HG02981 (cell line): ENCODE results near the gene SMPD3.
A peak's percentile ranks its signal among the peaks of the same experiment; 100 is the strongest.

Experiments used
- ATAC-seq: cut with Tn5 transposase; IDR thresholded peaks from one replicate; pipeline ENCODE4 v1.9.1; 2021; ENCODE audit warnings: mild to moderate bottlenecking, moderate library complexity; ENCODE audit not compliant: unreplicated experiment

SMPD3 gene

DNA sequence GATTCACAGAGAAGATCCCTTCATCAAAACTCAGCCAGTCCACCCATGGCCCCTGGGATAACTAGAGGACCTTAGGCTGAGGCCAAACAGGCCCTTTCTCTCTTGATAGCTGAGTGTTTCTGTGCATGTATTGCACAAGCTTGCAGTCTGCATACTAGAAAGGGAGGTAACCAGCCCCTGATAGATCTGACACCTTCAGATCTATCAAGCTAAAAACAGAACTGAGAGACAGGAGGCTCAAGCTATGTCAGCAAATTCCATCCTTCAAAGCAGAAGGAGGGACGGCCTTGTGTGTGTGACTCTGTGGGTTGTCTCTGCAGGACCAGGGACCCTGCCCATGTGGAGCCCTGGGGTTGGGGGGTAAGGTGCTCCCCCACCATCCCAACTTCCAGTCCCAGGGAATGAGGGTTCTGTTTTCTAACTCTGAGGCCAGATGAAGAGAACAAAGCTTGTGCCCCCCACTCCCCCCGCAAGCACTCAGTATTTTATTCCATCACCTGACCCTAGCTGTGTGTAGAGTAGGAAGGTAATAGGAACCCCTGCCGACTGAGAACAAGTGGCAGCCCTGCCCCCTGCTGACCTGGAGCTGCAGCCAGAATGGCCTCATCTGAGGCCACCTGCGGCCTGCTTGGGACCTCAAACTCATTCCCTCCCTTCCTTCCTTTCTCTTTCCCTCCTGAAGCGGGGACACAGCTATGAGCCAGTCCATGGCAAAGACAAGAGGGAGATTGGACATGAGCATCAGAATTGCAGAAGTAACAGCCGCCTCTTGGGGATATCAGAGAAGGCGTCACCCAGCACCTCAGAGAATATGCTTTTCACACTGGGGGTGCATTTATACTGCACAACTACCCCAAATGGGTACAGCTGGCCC lies 63.8 kb downstream of the SMPD3 start:
- no peak for ATAC-seq

DNA sequence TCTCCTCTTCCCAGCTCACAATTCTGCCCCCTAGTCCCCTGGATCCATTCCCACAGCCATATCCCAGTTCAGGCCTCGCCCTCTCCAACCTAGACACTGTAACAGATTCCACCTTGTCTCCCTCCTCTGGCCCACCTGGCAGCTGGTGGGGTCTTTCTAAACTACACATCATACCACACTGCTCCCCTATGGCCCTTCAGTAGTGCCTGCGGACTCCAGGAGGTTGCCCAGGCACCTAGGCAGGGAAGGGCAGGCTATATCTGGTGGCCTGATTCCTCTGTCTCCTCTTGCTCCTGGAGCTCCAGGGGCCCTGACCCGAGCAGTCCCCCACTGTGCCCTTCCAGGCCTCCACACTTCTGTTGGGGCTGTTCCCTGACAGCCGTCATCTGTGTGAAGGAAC lies 64.5 kb downstream of the SMPD3 start:
- ATAC-seq: no peak

DNA sequence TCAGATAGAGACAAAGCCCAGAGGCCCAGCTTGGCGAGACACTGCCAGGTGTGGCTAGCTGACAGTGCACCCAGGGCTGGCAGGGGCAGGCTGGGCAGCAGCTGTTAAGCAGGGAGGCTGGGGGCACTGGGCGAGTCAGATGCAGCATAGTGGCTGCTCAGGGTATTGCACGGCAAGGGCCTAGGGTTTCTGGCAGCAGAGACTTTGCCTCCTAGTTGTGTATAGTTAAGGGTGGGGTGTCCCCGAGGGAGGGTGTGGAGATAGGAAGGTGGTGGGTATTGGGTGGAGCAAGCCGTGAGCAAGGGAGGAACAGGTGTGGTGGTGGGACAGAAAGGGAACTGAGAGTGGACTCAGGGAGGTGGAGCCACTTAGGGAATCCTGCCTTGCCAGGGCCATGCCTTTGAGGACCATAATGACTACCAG lies 66.0 kb downstream of the SMPD3 start:
- peak; percentile 35 for ATAC-seq

DNA sequence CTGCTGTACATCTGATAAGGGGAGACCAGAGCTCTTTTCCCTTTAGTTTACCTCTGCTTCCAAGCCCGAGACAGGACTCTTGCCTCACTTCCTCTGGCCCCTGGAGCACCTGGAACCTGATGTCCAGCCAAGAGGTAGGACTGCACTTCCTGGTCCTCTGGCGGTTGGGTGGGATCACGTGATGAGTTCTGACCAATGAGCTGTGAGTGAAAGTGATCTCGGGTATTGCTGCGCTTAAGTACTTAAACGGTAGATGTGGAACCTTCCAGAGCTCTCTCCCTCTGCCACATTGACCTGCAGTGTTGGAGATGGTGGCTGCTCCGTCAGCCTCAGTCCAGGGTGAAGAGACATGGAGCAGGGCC lies 67.0 kb downstream of the SMPD3 start:
- ATAC-seq: no peak

DNA sequence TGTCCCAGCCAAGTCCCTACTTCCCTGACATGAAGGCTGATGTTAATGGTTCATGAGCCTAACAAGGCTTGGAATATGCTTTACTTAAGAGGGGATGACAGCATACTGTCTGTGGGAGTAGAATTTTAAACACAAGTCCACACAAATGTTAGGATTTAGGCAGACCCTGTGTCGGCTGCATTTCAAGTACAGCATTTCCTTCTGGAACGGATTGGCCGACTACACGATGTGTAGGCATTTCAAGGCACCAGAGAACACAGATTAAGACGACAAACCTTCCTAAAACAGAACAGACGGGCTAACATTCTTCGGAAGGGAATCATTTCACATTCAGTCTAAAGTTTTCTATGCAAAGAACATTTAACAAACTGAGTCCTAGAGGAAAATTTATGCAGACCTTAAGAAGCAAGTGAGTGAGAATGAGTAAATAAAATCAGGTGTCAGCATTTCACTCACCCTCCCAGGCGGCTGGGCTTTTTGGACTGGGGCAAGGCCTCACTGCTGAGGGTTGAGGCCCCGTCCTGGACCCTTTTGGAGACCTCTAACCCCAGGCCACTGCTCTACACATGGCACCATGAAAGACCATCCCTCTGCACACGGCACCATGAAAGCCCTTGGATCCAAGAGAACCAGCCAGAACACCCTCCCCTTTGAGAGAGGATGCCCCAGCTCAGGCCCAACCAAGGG lies 67.5 kb downstream of the SMPD3 start:
- ATAC-seq: no peak

DNA sequence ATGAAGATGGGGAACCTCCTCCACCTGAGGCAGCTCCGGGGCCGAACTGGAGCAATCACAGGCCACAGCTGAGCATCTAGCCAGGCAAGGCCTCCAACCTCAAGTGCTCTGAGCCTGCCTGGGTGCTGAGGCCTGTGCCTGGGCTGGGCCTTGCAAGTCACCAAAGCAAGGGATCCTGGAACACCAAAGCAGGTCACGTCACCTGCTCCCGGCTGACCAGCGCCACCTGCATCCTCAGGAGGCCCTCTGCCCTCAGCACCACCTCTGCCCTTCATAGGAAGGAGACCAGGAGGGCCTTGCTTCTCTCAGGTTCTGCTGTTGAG lies 68.0 kb downstream of the SMPD3 start:
- no peak for ATAC-seq

DNA sequence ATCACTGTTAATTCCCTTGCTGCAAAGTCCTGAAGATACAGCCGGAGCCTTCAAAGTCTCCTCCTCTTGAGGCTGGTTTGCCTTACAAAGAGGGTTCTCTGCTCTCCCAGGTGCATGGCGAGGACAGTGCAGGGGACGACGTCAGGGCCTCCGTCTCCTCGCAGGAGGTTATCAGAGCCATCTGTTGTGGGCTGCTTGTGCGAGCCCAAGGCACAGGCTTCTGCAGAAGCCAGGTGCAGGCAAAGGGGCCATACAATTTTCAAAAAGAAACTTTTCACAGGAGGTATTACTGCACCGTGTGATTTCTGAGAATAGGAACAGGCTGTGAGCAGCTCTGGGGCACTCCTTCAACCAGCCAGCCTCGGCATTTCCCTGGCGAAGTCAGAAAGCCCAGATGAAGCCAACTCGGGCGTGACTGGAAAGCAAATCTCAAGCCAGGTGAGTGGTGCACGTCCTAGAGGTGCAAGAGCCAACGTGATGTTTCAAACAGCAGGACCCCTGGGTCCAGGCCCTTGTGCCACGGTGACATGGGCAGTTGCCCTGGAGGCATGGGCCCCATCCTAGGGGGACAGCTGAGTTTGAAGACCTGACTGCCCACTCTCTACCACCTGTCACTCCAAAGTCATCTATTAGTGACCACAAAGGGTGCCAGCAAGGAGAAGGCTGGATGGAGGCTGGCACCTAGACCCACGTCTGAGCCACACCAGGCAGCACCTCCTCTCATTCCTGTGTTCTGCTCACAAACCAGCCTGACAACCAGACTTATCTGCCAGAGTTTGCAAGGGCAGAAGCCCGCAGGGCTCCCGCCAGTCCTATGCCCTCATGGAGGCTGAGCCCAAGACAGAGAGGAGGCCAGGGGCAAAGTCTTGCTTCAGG lies 68.6 kb downstream of the SMPD3 start:
- no peak for ATAC-seq

DNA sequence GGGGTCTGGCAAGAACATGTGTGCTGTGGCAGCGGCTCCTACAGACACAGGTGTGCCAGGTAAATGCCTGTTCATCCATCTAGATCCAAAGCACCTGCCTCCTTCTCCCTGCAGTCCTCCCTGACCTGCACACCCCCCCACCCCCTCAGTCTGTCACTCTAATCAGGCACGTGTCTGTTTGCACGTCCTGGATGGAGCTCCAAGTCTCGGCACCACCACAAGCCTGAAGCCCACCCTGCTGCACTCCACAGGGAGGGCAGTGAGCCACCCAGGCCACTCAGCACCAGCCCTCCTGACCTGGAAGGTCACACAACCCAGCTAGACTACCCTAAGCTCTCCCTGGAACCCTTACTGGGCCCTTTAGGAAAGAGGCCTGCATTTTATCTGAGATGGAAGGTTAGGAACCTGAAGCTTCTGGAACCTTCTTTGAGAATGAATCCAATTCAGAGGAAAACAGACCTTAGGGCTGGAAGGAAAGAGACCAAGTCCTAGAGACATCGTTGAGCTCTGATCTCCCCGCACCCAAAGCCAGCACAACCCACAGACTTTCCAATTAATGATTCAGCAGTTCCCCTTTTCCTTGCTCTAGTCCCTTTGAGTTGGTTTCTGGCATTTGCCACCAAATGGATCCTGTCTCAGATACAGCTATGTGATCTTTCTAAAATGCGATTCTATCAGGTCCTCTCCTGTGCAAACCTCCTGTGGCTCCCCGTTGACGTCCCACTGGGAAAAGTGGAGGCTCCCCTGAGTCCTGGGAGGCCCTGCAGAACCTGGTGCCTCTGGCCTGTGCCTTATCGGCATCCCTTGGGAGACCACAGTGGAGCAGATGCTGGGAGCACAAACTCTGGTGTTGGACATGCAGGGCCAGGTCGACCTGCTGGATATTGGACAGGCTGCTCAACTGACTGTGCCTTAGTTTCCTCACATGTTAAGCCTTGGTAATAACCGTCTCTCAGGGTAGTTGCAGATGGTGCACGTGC lies 69.6 kb downstream of the SMPD3 start:
- no peak for ATAC-seq

DNA sequence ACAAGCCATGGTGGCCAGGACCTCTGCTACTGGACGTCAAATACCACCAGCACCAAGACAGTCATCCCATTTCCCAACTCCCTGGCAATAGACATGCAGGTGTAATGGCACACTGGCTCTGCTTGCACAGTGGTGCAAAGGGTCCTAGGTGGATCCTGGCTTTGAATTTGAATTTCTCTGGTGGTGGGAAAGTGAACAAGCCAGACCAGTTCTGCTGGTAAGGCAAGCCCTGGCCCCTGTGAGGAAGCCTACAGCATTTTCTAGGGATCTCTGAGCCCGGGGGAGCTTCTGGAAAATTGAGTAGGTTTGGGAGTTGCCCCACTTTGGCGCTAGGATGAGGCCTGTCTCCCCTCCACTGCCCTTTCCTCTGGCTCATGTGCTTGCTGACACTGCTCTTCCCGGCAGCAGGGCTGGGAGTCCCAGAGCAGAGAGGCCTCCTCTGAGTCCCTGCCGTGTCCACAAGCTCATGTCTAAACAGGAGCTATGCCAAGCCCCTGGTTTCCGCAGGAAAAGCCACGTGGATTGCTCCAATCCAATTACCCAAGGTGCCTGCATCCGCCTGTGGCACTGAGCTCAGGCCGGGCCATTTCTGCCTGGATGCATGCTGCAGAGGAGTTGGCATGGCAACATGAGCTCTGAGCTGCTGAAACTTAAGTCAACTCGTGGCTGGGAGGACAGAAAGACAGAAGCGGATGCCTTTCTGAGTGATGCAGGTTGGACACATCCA lies 70.5 kb downstream of the SMPD3 start:
- no peak for ATAC-seq

DNA sequence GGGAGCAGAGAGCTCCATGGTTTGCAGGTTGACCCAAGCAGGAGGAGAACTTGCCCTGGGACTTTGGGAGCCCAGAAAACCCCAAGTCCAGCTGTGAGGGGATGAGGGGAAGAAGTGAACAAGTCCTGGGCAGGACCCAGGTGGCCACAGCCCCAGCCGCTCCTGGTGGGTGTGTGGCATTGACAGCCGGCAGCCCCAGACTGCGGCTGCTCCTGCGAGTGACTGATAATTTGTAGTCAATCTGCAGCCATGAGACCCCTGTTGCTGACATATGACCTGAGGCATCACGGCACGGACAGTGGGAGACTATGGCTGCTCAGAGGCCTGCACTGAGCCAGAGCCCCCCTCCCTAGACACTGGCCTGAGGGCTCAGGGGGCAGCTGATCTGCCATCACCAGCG lies 71.1 kb downstream of the SMPD3 start:
- no peak for ATAC-seq

DNA sequence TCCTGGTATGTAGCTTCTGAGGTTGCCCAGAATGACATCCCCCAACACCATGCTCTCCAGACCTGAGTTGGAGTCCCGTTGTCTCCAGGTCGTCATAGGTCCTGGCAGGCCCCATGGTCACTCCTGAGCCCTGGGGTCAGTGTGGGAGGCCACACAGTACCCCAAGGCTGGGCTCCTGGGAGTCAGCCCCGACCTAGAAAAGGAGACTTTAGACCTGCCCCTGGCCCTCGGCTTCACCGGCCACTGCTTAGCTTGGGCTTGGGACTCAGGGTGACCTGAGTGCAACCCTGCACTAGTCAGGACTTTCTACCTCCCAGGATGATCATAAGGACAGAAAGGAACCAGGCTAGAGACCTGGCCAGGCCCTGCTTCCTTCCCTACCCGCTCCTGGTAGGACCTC lies 71.7 kb downstream of the SMPD3 start:
- ATAC-seq: no peak

DNA sequence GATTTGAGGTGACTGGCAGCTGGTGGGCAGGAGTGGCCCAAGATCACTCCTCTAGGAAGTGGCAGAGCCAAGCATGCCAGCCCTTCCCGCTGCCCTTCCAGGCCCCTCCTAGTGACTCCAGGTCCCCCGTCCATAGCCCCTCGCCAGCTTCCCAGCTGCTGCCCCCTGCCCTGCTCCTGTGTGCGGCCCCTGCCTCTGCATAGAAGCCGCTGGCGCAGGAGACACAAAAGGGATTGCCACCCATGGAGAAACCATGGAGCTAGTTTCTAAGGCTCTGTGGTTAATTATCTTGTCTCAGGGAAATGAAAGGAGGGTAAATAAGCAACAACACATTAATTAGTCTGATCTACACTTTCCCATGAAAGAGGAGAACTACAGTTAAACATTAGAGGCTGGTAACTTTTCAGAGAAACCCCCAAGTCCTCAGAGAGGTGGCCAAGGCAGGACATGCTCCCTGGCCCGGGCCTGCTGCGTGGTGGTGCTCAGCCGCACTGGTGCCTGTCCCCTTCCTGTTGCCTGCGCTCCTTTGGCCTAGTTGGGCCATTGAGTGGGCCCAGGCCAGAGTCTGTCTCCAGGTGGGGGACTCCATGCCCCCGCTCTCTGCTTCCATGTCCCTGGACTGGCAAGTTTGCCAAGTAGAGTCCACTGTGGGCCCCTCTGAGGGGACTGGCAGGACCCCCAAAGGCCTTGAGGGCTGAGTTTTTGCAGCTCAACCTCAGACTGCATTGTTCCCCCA lies 72.3 kb downstream of the SMPD3 start:
- ATAC-seq: no peak

DNA sequence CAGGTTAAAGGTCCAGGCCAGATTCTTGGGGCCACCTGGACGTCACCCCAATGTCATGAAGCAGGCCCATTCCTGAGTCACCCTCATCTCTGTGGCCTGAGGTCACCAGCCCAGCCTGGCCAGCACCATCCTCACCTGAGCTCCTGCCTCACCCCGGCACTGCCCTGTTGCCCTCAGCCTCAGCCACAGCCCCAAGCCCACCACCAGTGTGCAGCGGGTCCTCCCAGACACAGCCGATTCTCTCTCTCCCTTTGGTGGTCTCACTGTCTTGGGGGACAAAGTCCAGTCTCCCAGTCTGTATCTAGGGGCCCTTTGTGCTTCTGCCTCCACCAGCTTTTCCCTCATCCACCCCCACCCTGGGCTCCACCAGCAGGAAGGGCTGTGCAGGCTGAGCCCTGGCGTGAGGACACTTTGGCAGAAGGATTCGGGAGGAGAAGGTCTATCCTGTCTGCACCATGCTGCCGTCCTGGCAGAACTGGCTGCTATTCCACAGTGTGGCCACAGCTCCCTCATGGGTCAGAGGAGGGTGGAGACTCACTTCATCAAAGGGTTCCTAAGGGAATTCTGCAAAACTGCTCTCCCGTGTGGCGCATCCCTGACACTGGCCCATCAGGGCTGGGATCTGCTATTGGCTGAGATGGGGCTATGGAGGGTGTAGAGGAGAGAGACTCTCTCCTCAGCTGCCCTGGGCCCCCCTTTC lies 73.2 kb downstream of the SMPD3 start:
- ATAC-seq: no peak

DNA sequence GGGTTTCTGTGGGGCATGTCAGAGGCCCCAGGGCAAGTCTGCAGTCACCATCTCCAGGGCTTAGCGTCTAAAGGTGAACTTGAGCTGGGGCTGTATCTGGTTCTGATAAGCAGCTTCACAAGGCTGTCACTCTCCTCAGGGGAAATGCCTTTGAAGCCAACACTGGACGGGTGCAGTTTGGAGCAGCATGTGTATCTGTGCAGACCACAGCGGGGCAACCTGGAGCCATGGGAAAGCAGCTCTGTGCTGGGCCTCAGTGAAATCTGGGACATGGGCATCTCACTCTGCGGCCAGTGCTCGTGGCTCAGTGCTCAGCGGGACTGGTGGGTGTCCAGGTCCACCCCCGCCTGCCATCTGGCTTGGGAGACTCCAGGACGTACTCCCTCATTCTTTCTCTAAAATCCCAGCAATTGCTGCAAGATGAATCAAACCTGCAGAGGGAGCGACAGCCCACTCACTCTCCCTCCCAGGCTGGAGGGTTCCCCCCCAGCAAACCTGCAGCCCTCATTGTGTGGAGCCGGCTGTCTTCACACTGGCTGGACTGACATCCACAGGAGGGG lies 74.0 kb downstream of the SMPD3 start:
- ATAC-seq: no peak

DNA sequence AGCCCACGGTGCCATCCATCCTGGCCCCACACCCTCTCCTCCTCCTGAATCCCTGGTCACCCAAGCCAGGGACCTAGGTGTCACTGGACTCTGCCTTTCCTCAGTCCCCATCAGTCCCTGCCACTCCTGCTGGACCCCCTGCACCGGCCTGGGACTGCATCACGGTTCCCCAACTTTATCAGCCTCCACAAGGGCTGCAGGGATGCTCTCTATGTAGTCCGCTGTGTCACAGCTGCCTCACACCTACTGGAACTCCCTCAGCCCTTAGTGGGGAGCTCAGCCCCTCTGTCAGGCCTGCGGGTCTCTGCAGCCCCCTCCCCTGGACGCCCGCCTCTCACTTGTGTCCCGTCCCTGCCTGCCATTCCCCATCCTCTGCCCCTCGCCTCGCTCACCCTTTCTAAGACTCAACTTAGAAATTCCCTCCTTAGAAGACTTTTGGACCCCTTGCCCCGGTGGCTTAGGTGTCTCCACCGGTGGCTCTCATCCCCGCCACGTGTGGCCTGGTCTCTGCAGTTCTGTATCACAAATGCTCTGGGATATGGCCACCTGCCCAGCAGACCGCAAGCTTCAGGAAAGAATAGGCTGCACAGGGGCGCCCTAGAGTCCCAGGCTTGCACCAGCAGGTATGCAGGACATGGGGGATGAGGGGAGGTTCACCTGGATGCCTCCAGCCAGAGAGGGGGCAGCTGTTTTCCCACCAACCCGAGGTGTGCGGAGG lies 74.6 kb downstream of the SMPD3 start:
- ATAC-seq: no peak

DNA sequence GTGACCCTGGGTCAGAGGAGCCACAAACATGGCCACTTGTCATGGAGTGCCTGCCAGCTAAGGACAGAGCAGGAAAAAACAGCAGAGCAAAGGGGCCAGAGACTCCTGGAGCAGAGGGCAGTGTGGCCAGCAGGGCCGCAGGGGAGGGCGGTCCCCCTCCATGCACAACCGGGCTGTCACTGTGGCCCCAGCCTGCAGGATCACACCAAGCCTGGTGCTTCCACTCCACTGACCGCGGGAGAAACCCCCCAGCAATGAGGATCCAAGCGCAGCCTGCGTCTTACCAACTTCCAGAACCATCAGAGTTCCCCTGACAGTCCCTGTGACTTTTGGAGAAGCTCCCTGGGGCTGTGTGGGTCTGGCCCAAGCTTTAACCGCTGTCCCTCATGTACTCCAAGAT lies 75.5 kb downstream of the SMPD3 start:
- ATAC-seq: no peak

DNA sequence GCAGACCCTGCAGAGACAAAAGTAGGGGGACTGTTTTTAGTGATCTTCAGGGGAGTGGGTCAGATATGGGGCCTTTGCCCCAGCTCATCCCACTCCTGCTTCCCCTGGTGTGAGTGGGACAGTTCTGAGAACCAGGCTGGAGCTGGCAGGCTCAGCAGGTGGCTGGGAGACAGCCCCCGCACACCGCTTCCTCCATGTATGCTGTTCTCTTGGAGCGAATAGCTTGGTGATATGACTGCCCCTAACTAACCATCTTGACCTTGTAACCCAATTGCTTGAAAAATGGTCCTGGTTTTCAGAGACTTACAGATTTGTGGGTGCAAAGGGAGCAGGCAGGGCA lies 76.0 kb downstream of the SMPD3 start:
- no peak for ATAC-seq
